Measurements from ENCODE around the gene MOB3A. TPM values are rescaled to one million over a fixed set of nuclear protein-coding genes. Genes with fewer than 3 reads are reported as not detected.
A peak's percentile ranks its signal among the peaks of the same experiment; 100 is the strongest.

The MOB3A gene
- total and polyA plus RNA-seq, 2 donors (not counting 1 experiment from before 2014, with no cell fraction given) = 17.2 to 34.8 TPM

DNA sequence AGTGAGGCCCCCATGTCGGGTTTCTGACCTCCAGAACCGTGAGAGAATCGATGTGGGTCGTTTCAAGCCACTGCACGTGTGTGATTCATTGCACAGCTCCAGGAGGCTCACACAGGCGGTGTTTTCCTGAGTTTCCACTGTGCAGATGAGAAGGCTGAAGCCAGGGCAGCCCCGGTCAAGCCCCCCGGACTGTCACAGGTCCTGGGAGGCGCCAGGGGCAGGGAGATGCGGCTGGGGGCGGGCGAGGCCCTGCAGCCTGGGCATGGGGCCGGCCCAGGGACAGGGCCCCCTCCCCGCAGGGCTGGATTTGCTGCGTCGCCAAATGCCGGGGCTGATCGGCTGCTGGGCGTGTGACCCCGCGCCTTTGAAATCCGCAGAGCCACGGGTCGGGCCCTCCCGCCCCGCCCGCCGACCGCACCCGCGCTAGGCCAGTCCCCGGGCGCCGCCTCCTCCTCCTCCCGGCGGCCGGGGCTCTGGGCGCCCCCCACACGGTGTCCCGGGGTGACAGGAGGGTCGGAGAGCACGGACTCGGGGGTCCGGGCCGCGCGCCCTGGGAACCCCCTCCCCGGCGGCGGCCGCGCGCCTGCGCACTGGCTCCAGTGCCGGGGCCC is 35.1 kb downstream of the MOB3A start:
- Histone ChIP-seq H3K79me2 (ENCODE audit: control insufficient read depth, insufficient read depth, low read length) (no peaks in the 10 kb centered on the region), H3K27me3 (ENCODE audit: control insufficient read depth, insufficient read depth, low read length) (no peaks in the 10 kb centered on the region), H3K4me2 (ENCODE audit: extremely low read depth, insufficient read depth, low read length) (peak overlapping the region; percentile 73), H3K9me3 (ENCODE audit: control insufficient read depth, insufficient read depth, low read depth, low read length) (no peaks in the 10 kb centered on the region), H3K4me1 (ENCODE audit: control insufficient read depth, extremely low read depth, insufficient read depth, low read length) (peaks cover 36% of the 10 kb centered on the region), H3K9ac (ENCODE audit: insufficient read depth, low read length) (peak overlapping the region; percentile 97), H3K4me3 (replicated peaks in 1 of 4; ENCODE audit: control extremely low read depth in 1 of 4, insufficient read depth in 1 of 4, low read depth in 3 of 4, low read length in 4 of 4) (peak overlapping the region; percentile 22 to 65 (median 32)), H2AFZ (ENCODE audit: low read length) (no peak overlapping the region), H3K27ac (ENCODE audit: insufficient read depth, low read length) (peak overlapping the region; percentile 95), H3K36me3 (ENCODE audit: control insufficient read depth, insufficient read depth, low read length) (no peaks in the 10 kb centered on the region), H4K20me1 (ENCODE audit: control insufficient read depth, extremely low read depth, insufficient read depth, low read length) (no peaks in the 10 kb centered on the region)
- no peak for TF ChIP-seq EZH2 (IDR thresholded peaks at IDR 0.05; ENCODE audit: low read length, missing control alignments)
- TF ChIP-seq, protein P1, sequence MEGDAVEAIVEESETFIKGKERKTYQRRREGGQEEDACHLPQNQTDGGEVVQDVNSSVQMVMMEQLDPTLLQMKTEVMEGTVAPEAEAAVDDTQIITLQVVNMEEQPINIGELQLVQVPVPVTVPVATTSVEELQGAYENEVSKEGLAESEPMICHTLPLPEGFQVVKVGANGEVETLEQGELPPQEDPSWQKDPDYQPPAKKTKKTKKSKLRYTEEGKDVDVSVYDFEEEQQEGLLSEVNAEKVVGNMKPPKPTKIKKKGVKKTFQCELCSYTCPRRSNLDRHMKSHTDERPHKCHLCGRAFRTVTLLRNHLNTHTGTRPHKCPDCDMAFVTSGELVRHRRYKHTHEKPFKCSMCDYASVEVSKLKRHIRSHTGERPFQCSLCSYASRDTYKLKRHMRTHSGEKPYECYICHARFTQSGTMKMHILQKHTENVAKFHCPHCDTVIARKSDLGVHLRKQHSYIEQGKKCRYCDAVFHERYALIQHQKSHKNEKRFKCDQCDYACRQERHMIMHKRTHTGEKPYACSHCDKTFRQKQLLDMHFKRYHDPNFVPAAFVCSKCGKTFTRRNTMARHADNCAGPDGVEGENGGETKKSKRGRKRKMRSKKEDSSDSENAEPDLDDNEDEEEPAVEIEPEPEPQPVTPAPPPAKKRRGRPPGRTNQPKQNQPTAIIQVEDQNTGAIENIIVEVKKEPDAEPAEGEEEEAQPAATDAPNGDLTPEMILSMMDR (conservative IDR thresholded peaks at IDR 0.05 in 1 of 2, IDR thresholded peaks at IDR 0.05 in 1 of 2; ENCODE audit: low read depth in 1 of 2, low read length in 2 of 2) = no peak
- DNase-seq (ENCODE audit: low read depth in 2 of 2) = peak; percentile 58 to 89

DNA sequence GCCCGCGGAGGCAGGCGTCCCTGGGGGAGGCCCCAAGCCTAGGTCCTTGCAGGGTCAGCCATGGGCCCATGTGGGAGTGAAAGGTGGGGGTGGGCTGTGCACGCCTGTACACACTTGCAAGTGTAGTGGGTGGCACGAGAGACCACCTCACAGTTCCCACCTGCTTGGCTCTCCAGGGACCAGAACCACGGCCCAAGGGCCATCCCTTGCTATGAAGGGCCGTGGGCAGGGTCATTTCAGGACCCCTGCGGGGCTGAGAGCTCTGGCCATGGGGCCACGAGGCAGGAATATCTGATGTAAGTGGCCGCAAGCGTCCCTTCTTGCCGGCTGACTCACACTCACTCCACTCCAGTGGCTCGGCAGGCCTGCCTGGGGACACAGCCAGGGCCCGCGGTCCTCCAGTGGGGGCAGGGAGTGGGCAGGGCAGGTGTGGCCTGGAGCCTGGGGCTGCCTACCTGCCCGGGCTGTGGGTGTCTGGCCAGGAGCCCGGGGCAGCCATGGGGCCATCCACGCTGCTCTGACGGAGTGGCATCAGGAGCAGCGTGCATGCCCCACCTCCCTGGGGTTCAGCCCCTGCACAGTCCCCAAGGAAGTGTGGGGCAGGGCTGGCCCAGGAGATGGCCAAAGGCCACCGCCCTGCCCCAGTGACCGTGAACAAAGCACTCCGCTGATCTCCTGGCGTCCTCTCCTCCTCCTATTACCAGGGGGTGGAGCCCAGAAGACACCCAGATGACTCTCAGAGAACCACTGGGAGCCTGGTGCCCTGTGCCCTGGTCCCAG is 36.5 kb downstream of the MOB3A start:
- Histone ChIP-seq H3K4me1 (ENCODE audit: control insufficient read depth, extremely low read depth, insufficient read depth, low read length) (peaks cover 35% of the 10 kb centered on the region), H3K9ac (ENCODE audit: insufficient read depth, low read length) (peak overlapping the region; percentile 49), H3K4me2 (ENCODE audit: extremely low read depth, insufficient read depth, low read length) (no peak overlapping the region), H3K36me3 (ENCODE audit: control insufficient read depth, insufficient read depth, low read length) (no peaks in the 10 kb centered on the region), H3K79me2 (ENCODE audit: control insufficient read depth, insufficient read depth, low read length) (no peaks in the 10 kb centered on the region), H3K9me3 (ENCODE audit: control insufficient read depth, insufficient read depth, low read depth, low read length) (no peaks in the 10 kb centered on the region), H3K27me3 (ENCODE audit: control insufficient read depth, insufficient read depth, low read length) (no peaks in the 10 kb centered on the region), H3K27ac (ENCODE audit: insufficient read depth, low read length) (peak overlapping the region; percentile 95), H4K20me1 (ENCODE audit: control insufficient read depth, extremely low read depth, insufficient read depth, low read length) (no peaks in the 10 kb centered on the region), H3K4me3 (replicated peaks in 1 of 4; ENCODE audit: control extremely low read depth in 1 of 4, insufficient read depth in 1 of 4, low read depth in 3 of 4, low read length in 4 of 4) (no peak overlapping the region), H2AFZ (ENCODE audit: low read length) (no peak overlapping the region)
- DNase-seq (ENCODE audit: low read depth in 2 of 2) = peak; percentile 73 to 89
- no peak for TF ChIP-seq EZH2 (IDR thresholded peaks at IDR 0.05; ENCODE audit: low read length, missing control alignments)
- TF ChIP-seq, protein P1 (conservative IDR thresholded peaks at IDR 0.05 in 1 of 2, IDR thresholded peaks at IDR 0.05 in 1 of 2; ENCODE audit: low read depth in 1 of 2, low read length in 2 of 2) = no peak

DNA sequence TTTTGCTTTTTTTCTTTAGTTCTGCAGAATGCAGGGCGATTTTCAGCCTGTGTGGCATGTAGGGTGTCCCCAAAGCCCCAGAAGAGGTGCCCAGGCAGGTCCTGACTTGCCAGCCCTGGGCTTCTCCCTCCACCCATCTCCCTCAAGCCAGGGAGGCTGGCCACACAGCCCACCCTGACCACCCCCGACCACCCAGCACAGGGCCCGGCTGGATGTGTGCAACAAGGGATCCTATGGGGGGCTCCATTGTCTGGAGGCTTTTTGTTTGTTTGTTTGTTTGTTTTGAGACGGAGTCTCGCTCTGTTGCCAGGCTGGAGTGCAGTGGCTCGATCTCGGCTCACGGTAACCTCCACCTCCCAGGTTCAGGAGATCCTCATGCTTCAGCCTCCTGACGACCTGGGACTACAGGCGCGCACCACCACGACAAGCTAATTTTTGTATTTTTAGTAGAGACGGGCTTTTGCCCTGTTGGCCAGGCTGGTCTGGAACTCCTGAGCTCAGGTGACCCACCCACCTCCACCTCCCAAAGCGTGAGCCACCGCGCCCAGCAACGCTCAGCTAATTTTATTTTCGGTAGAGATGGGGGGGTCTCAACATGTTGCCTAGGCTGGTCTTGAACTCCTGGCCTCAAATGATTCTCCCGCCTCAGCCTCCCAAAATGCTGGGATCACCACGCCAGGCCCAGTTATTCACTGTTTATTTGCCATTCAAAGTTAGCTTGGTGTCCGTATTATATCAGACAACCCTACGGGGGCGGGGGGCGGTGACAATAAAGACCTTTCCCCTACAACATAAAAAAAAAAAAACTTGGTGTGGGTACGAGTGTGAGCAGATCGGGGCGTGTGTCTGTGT is 37.3 kb downstream of the MOB3A start:
- no peak for TF ChIP-seq EZH2 (IDR thresholded peaks at IDR 0.05; ENCODE audit: low read length, missing control alignments)
- TF ChIP-seq, protein P1 (conservative IDR thresholded peaks at IDR 0.05 in 1 of 2, IDR thresholded peaks at IDR 0.05 in 1 of 2; ENCODE audit: low read depth in 1 of 2, low read length in 2 of 2) = no peak
- no peaks in the 10 kb centered on the region for H3K36me3 ChIP-seq (ENCODE audit: control insufficient read depth, insufficient read depth, low read length)
- H3K9me3 ChIP-seq (ENCODE audit: control insufficient read depth, insufficient read depth, low read depth, low read length) = no peaks in the 10 kb centered on the region
- no peaks in the 10 kb centered on the region for H4K20me1 ChIP-seq (ENCODE audit: control insufficient read depth, extremely low read depth, insufficient read depth, low read length)
- H3K79me2 ChIP-seq (ENCODE audit: control insufficient read depth, insufficient read depth, low read length) = no peaks in the 10 kb centered on the region
- peak overlapping the region; percentile 95 for H3K27ac ChIP-seq (ENCODE audit: insufficient read depth, low read length)
- H2AFZ ChIP-seq (ENCODE audit: low read length) = no peak overlapping the region
- no peak overlapping the region for H3K9ac ChIP-seq (ENCODE audit: insufficient read depth, low read length)
- H3K4me3 ChIP-seq (replicated peaks in 1 of 4; ENCODE audit: control extremely low read depth in 1 of 4, insufficient read depth in 1 of 4, low read depth in 3 of 4, low read length in 4 of 4) = no peak overlapping the region
- H3K27me3 ChIP-seq (ENCODE audit: control insufficient read depth, insufficient read depth, low read length) = no peaks in the 10 kb centered on the region
- no peak overlapping the region for H3K4me2 ChIP-seq (ENCODE audit: extremely low read depth, insufficient read depth, low read length)
- peaks cover 31% of the 10 kb centered on the region for H3K4me1 ChIP-seq (ENCODE audit: control insufficient read depth, extremely low read depth, insufficient read depth, low read length)
- no peak for DNase-seq (ENCODE audit: low read depth in 2 of 2)
